Stomach (tissue), 9 donors: ENCODE measurements around the gene NCKAP5L. TPM values are rescaled to one million over a fixed set of nuclear protein-coding genes. Genes with fewer than 3 reads are reported as not detected.

ENCODE experiments used
- DNase-seq, 2 donors: peaks; one replicate each; pipeline versions ENCODE4 v3.0.0 to v3.0.0-alpha.2; 2013 to 2019
- H3K27ac ChIP-seq, 5 donors: fragments of 200-600 bp in 4 of 5; sonication (generic) in 4 of 5; one replicate each; pipeline ENCODE4 v1.5.1; 2013 to 2019; ENCODE audit warnings: mild to moderate bottlenecking in 1 of 5, moderate library complexity in 1 of 5
- H3K27me3 ChIP-seq, 3 donors: fragments of 200-600 bp; sonication (generic); one replicate each; pipeline ENCODE4 v1.5.1; 2017 to 2019; ENCODE audit warnings: mixed run types in 1 of 3
- H3K36me3 ChIP-seq, 4 donors: fragments of 200-600 bp; sonication (generic); 1 replicate in 3 of 4; 2 replicates in 1 of 4; pipeline ENCODE4 v1.5.1; 2016 to 2019
- H3K4me1 ChIP-seq, 4 donors: fragments of 200-600 bp; sonication (generic); one replicate each; pipeline ENCODE4 v1.5.1; 2016 to 2019
- H3K4me3 ChIP-seq, 4 donors: fragments of 200-600 bp; sonication (generic) in 3 of 4; one replicate each; pipeline ENCODE4 v1.5.1; 2016 to 2019; ENCODE audit warnings: mild to moderate bottlenecking in 1 of 4
- H3K9me3 ChIP-seq, 4 donors: fragments of 200-600 bp; sonication (generic); one replicate each; pipeline ENCODE4 v1.5.1; 2016 to 2019
- EP300 ChIP-seq: sonication (generic); formaldehyde crosslinking; IDR thresholded peaks from one replicate; pipeline ENCODE4 v1.6.1; 2017; ENCODE audit warnings: antibody characterized with exemption
- POLR2A ChIP-seq, 4 donors: fragments of 450-650 bp; IDR thresholded peaks; one replicate each; pipeline ENCODE4 v1.6.1; 2016; ENCODE audit warnings: antibody characterized with exemption in 4 of 4, control low read depth in 2 of 4, mild to moderate bottlenecking in 1 of 4, moderate library complexity in 1 of 4
- POLR2AphosphoS5 ChIP-seq, 3 donors: sonication (generic); formaldehyde crosslinking; IDR thresholded peaks; one replicate each; pipeline ENCODE4 v1.6.1; 2016; ENCODE audit warnings: antibody characterized with exemption in 3 of 3
- whole genome bisulfite sequencing, 5 donors: extraction: QIAGEN DNeasy Blood & Tissue Kit in 3 of 5; methylation state at CpG; one replicate each; pipeline versions ENCODE4 v1.1.5 to v1.1.7; 2013 to 2018; 5-methylcytosine and 5-hydroxymethylcytosine counted together
- intact Hi-C: fragments of 100-400 bp; cut with DNase I; formaldehyde crosslinking; loops from one replicate; pipeline ENCODE4 v1.15.1; 2023; ENCODE audit warnings: low total_unique reads
- polyA plus RNA-seq, 3 donors: library from polyadenylated mRNA; stranded (reverse); fragments of 200-250 nt; gene quantifications; one replicate each; pipeline ENCODE4 v1.2.3, GENCODE V29; 2013
- total RNA-seq, 5 donors: library from RNA; depleted of rRNA; stranded (reverse); fragments of >200 nt; gene quantifications; one replicate each; pipeline versions ENCODE4 v1.1.0 to v1.2.3, GENCODE V29; 2014 to 2016
- TF ChIP-seq, protein P1 (sequence below), 7 experiments: fragments of 450-650 bp in 4 of 7; fragments of 200-600 bp in 3 of 7; sonication (generic) in 3 of 7; IDR thresholded peaks; one replicate each; pipeline ENCODE4 v1.5.1; 2016 to 2019; ENCODE audit warnings: antibody characterized with exemption in 7 of 7, control low read depth in 2 of 7, mild to moderate bottlenecking in 1 of 7
- donor health status: healthy with polysubstance abuse.
- donor health status: Bipolar disorder and iron deficiency.
- donor health status: healthy.

The NCKAP5L gene
- total and polyA plus RNA-seq, 8 donors, result 3.5 to 16.5 (median 7.0) TPM

DNA sequence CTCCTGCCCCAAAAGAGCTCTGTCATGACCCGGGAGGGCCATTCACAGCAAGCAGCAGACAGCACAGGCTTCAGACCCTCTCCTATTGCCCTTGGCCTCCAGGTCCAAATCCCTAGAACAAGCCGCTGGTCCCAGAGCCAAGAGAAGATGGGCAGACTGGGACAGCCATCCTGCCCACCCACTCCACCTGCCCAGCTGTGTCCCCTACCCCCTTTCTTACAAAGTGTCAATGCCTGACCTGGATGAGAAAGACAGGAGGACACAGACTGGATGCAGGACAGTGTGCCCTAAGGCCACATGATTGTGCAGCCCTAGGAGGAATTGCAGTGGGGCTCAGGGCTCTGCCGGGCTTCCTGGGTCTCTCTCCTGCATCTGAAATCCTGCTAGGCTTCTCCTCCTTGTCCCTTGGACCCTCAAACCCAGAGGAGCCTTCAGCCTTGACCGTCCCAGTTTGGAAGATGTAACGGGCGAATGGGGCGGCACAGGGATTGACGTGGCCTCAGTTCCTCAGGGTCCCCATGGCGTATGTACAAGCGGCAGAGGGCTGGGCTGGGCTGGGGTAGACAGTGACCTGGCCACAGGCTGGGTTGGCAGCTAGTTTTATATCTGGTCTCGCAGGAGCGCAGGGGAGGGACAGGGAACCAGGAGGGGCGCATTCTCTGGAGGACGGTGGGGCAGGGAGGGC lies 41.7 kb upstream of the NCKAP5L start:
- no peak for TF ChIP-seq POLR2AphosphoS5 (IDR thresholded peaks at IDR 0.05)
- TF ChIP-seq EP300, result no peak
- TF ChIP-seq, protein P1, sequence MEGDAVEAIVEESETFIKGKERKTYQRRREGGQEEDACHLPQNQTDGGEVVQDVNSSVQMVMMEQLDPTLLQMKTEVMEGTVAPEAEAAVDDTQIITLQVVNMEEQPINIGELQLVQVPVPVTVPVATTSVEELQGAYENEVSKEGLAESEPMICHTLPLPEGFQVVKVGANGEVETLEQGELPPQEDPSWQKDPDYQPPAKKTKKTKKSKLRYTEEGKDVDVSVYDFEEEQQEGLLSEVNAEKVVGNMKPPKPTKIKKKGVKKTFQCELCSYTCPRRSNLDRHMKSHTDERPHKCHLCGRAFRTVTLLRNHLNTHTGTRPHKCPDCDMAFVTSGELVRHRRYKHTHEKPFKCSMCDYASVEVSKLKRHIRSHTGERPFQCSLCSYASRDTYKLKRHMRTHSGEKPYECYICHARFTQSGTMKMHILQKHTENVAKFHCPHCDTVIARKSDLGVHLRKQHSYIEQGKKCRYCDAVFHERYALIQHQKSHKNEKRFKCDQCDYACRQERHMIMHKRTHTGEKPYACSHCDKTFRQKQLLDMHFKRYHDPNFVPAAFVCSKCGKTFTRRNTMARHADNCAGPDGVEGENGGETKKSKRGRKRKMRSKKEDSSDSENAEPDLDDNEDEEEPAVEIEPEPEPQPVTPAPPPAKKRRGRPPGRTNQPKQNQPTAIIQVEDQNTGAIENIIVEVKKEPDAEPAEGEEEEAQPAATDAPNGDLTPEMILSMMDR (IDR thresholded peaks at IDR 0.05), result no peak
- TF ChIP-seq POLR2A (IDR thresholded peaks at IDR 0.05), result no peak
- Histone ChIP-seq H3K27me3 (peaks cover 0 to 8% (median 0%) of the 10 kb centered on the region in 3 donors), H3K9me3 (no peaks in the 10 kb centered on the region), H3K27ac (peak overlapping the region; percentile 40 to 76 (median 63)), H3K4me1 (peaks cover 28 to 35% (median 29%) of the 10 kb centered on the region in 4 donors), H3K4me3 (no peak overlapping the region), H3K36me3 (no peaks in the 10 kb centered on the region)
- DNase-seq, result no peak
- 88 to 93% (median 91%) methylated on average over 11 to 14 of the region's 14 CpGs for WGBS, 5 donors
- intact Hi-C loops, result no loop called here

DNA sequence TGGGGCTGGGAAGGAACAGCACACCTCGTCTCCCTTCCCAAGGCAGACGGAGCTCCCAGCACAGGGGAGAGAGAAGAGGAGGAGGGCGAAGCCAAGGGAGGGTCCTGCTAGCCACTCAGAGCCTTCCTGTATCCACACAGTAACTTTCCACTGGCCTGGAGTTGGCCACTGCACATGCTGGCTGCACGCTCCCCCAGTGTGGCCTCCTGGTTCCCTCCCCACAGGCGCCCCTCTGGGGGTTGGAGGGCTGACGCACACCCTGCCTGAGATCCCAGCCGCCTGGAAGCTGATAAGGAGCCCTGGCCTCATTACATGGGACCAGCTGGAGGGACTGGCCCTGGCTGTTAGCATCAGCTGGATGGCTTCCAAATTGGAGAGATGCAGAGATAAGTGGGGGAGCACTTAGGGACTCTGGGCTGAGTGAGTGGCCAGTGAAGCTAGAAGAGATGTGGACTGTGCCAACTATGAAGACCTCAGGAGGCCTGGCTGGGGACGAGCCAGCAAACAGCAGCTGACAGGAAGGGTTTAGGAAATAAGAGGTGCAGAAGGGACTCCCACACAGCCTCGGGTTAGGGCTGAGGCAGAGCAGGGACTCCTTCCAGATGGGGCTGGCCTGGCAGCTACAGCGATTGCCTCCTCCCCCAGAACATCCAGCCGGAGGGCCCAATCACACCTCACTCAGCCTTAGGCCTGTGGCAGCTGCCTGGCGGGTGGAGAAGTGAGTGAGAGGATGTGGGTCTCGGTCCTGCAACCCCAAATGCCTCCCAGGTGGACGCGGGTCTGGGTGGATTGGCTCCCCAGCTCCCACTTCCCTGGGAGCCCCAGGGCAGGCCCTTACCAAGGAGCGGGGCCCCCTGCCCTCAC lies 41.0 kb upstream of the NCKAP5L start:
- Histone ChIP-seq H3K4me3 (no peak overlapping the region), H3K27ac (peak overlapping the region; percentile 51 to 76 (median 63)), H3K36me3 (no peaks in the 10 kb centered on the region), H3K4me1 (peaks cover 28 to 35% (median 29%) of the 10 kb centered on the region in 4 donors), H3K27me3 (peaks cover 0 to 8% (median 0%) of the 10 kb centered on the region in 3 donors), H3K9me3 (no peaks in the 10 kb centered on the region)
- peak; percentile 83 to 95 for DNase-seq
- intact Hi-C loops, result no loop called here
- WGBS, 5 donors, result 11 to 28% (median 15%) methylated on average over 6 to 16 of the region's 16 CpGs
- peak; percentile 4 to 43 (median 33) for TF ChIP-seq POLR2AphosphoS5 (IDR thresholded peaks at IDR 0.05)
- no peak for TF ChIP-seq POLR2A (IDR thresholded peaks at IDR 0.05)

DNA sequence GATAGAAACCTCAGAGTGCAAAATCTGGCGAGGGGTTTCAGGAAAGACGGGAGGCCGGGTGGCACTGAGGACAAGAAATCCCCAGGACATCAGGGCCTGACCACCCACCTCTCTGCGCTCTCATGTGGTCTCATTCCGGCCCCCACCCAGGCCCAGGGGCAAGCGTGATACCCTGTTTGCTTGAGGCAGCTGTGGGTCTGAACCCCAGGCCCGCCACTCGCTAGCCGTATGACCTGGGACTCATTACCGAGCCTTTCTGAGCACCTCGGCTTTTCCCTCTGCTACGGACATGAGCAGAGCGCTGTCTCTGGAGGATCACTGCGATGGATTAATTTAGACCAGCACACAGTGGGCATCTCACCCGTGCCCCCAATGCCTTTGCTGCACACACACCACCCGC lies 40.2 kb upstream of the NCKAP5L start:
- intact Hi-C loops, result no loop called here
- no peaks in the 10 kb centered on the region for H3K9me3 ChIP-seq
- no peaks in the 10 kb centered on the region for H3K36me3 ChIP-seq
- H3K27ac ChIP-seq, result peak overlapping the region; percentile 51 to 76 (median 63)
- 79 to 85% (median 81%) methylated on average over 14 to 16 of the region's 16 CpGs for WGBS, 5 donors
- no peak for DNase-seq
- peaks cover 0 to 8% (median 0%) of the 10 kb centered on the region in 3 donors for H3K27me3 ChIP-seq
- no peak overlapping the region for H3K4me3 ChIP-seq
- peaks cover 28 to 35% (median 29%) of the 10 kb centered on the region in 4 donors for H3K4me1 ChIP-seq
- TF ChIP-seq EP300, result no peak
- TF ChIP-seq POLR2A (IDR thresholded peaks at IDR 0.05), result no peak
- TF ChIP-seq POLR2AphosphoS5 (IDR thresholded peaks at IDR 0.05), result no peak
- TF ChIP-seq, protein P1 (IDR thresholded peaks at IDR 0.05), result no peak

DNA sequence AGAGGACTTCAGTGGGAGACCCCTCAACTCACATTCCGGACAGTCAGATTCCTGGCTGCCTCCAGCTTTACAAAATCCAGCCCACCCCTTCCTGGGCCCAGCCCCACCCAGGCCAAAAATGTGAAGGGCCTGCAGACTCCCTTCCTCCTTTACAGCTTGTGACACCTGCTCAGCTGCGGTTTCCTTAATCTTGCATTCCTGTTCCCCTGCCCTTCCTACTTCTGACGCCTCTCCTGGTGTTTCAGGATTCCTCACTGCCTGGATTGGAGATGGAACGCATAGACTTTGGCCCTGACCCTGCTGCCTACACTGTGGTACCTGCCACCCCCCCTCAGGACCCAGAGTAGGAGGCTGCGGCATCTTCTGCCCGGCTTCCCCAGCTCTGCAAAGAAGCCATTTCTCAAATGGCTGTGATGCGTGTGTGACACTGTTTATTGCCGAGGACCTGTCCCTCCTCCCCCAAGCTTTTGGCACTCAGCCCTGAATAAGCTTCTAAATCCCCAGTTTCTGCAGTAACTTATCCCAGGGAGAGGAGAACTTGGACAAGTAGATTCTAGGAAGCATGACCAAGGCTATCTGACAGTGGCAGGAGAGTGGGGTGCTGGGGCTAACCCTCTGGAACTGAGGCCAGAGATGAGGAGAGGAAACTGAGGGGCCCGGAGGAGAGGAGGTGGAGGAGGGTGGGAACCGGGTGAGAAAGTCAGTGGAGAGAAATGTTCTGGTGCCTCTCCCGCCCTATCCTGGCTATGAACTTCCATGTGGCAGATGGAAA lies 39.5 kb upstream of the NCKAP5L start:
- TF ChIP-seq POLR2A (IDR thresholded peaks at IDR 0.05), result no peak
- Histone ChIP-seq H3K4me3 (no peak overlapping the region), H3K27me3 (peaks cover 0 to 8% (median 0%) of the 10 kb centered on the region in 3 donors), H3K4me1 (peaks cover 28 to 35% (median 29%) of the 10 kb centered on the region in 4 donors), H3K36me3 (no peaks in the 10 kb centered on the region), H3K9me3 (no peaks in the 10 kb centered on the region), H3K27ac (peak overlapping the region in 4 of 5 donors; percentile 57 to 76 (median 66))
- intact Hi-C loops, result no loop called here
- WGBS, 5 donors, result 33 to 49% (median 38%) methylated on average over 11 of the region's 11 CpGs
- DNase-seq, result peak in 1 of 2 donors; percentile 63
